Panc1 (cell line): ENCODE results near the gene CEP44. TPM values are rescaled to one million over a fixed set of nuclear protein-coding genes. Genes with fewer than 3 reads are reported as not detected.

Experiments used
- ATAC-seq: fragments of 200-7000 bp; cut with Tn5 transposase; 2 replicates; pipeline ENCODE4 v1.9.1; 2020; ENCODE audit warnings: mild to moderate bottlenecking, moderate library complexity
- BruUV-seq: library from RNA; stranded (reverse); fragments of 400-500 nt; replicated peaks from 2 replicates; lab custom pipeline; 2021; lab: Mats Ljungman, UMichigan
- CTCF ChIA-PET: fragments of 300-600 bp; sonication (Branson Sonifier 250); formaldehyde crosslinking; loops from one replicate; lab custom pipeline; 2022; ENCODE audit warnings: antibody characterized with exemption; lab: Charles Lee
- POLR2A ChIA-PET: fragments of 300-600 bp; sonication (Branson Sonifier 250); formaldehyde crosslinking; loops from one replicate; lab custom pipeline; 2022; ENCODE audit warnings: antibody characterized with exemption; lab: Charles Lee
- DNase-seq: peaks from one replicate; pipeline ENCODE4 v3.0.0-alpha.2; 2010; ENCODE audit warnings: low read depth, low spot score
- H3K27ac ChIP-seq: 2 replicates; pipeline ENCODE4 v1.5.1; 2011; ENCODE audit warnings: mild to moderate bottlenecking, low read length, inconsistent platforms
- H3K27me3 ChIP-seq: fragments of 200-500 bp; sonication (Bioruptor generic); 2 replicates; pipeline ENCODE4 v1.6.0; 2014; ENCODE audit warnings: low read length, inconsistent platforms; ENCODE audit not compliant: control insufficient read depth, insufficient read depth
- H3K36me3 ChIP-seq: fragments of 200-500 bp; sonication (Bioruptor generic); 2 replicates; pipeline ENCODE4 v1.5.1; 2014; ENCODE audit warnings: inconsistent platforms, mild to moderate bottlenecking, low read length, moderate library complexity; ENCODE audit not compliant: control insufficient read depth, insufficient read depth
- H3K4me1 ChIP-seq: 2 replicates; pipeline ENCODE4 v1.5.1; 2011; ENCODE audit warnings: inconsistent platforms, mild to moderate bottlenecking, low read length, moderate library complexity; ENCODE audit not compliant: control insufficient read depth, insufficient read depth
- H3K4me3 ChIP-seq, 2 experiments: 2 replicates each; pipeline ENCODE4 v1.5.1; 2011 to 2012; ENCODE audit warnings: low read depth in 2 of 2, low read length in 2 of 2, mild to moderate bottlenecking in 2 of 2, inconsistent platforms in 1 of 2, moderate library complexity in 1 of 2
- H3K9me3 ChIP-seq: fragments of 200-500 bp; sonication (Bioruptor generic); 2 replicates; pipeline ENCODE4 v1.5.1; 2014; ENCODE audit warnings: low read depth, mild to moderate bottlenecking, inconsistent platforms, low read length, moderate library complexity; ENCODE audit not compliant: control insufficient read depth, insufficient read depth
- CTCF ChIP-seq: fragments of 450-650 bp; IDR thresholded peaks from 2 replicates; pipeline ENCODE4 v1.5.1; 2017; ENCODE audit warnings: mild to moderate bottlenecking
- POLR2AphosphoS5 ChIP-seq: IDR thresholded peaks from 2 replicates; pipeline ENCODE4 v1.6.1; 2012; ENCODE audit warnings: mild to moderate bottlenecking, low read depth, low read length, moderate library complexity
- REST ChIP-seq, 2 experiments: IDR thresholded peaks; 2 replicates each; pipeline ENCODE4 v1.6.1; 2011 to 2012; ENCODE audit warnings: low read depth in 2 of 2, control low read depth in 1 of 2, low read length in 1 of 2, mild to moderate bottlenecking in 1 of 2, moderate library complexity in 1 of 2; ENCODE audit not compliant: insufficient read depth in 1 of 2
- SIN3A ChIP-seq: IDR thresholded peaks from 2 replicates; pipeline ENCODE4 v1.6.1; 2012; ENCODE audit warnings: low read depth, mild to moderate bottlenecking, low read length, moderate library complexity, borderline replicate concordance; ENCODE audit not compliant: insufficient read depth
- TCF7L2 ChIP-seq: IDR thresholded peaks from 2 replicates; pipeline ENCODE4 v1.6.1; 2011; ENCODE audit warnings: mild to moderate bottlenecking, low read depth, low read length, inconsistent platforms
- in situ Hi-C: cut with HindIII; loops from 2 replicates; pipeline ENCODE4 v1.10.0; 2016; ENCODE audit warnings: low sequenced_read_pairs, low pct_unique_long_range_greater_than_20kb
- intact Hi-C: fragments of 100-400 bp; cut with micrococcal nuclease; formaldehyde crosslinking; loops from one replicate; pipeline ENCODE4 v1.10.0; 2022; ENCODE audit not compliant: unreplicated experiment
- total RNA-seq: library from RNA; stranded (reverse); gene quantifications from one replicate; pipeline ENCODE4 v1.2.1, GENCODE V29; 2021; ENCODE audit not compliant: unreplicated experiment

CEP44 gene
- total RNA-seq, 1 experiment from 2014 or later: 9.8 TPM

DNA sequence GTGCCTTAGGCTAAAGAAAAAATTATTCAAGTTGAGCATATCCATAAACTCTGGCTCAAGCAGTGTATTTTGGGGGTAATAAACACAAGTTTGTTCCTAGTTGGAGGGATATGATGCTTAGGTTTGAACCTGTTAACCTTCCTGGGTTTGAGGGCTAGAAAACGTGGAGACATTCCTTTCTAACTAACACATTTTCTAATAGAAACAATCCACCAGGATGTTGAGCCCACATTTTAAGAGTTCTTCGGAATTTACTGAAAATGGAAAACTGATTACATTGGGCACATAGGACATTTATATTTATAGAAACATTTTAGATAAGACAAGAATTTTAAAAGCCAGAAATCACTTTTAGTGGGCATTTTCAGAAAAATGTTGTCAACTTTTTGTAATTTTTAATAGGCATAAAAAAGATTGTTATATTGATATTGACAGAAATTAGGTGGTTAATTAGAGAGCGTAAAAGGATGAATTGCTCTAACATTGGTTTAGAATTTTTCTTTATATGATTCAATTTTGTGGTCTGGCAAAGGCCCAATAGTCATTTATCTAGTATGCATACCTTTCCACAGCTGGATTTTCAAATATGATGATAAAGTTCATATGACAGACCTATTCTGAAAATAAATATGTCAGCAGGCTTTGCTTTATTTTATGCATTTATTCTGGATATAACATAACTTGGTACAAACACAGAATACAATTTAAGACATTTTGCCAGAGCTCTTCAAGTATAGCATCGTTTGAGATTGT lies 49.2 kb downstream of the CEP44 start:
- ATAC-seq: no peak
- BruUV-seq: no TSS peak

GRCh38 chr4:174334628-174335027 lies 50.9 kb downstream of the CEP44 start:
- ChIA-PET POLR2A (no interaction called here), CTCF (no interaction called here)
- H3K36me3 ChIP-seq: no peaks in the 10 kb centered on the region
- ATAC-seq (no peak), DNase-seq (no peak)
- no peaks in the 10 kb centered on the region for H3K9me3 ChIP-seq
- H3K27me3 ChIP-seq: no peaks in the 10 kb centered on the region
- H3K4me1 ChIP-seq: no peaks in the 10 kb centered on the region
- intact Hi-C loops (no loop called here), in situ Hi-C loops (no loop called here)
- no peak overlapping the region for H3K4me3 ChIP-seq
- no TSS peak for BruUV-seq
- no peak overlapping the region for H3K27ac ChIP-seq
- TF ChIP-seq POLR2AphosphoS5 (no peak), CTCF (no peak), REST (IDR thresholded peaks at IDR 0.05; ENCODE audit: insufficient read depth in 1 of 2, low read depth in 2 of 2, low read length in 1 of 2) (no peak), TCF7L2 (no peak), SIN3A (no peak)

More for the DNA sequence above, 49.2 kb downstream of the CEP44 start:
- Histone ChIP-seq H3K27ac (no peak overlapping the region), H3K9me3 (no peaks in the 10 kb centered on the region), H3K36me3 (no peaks in the 10 kb centered on the region), H3K27me3 (no peaks in the 10 kb centered on the region), H3K4me3 (no peak overlapping the region), H3K4me1 (no peaks in the 10 kb centered on the region)
- intact Hi-C loops (no loop called here), in situ Hi-C loops (no loop called here)
- DNase-seq: no peak
- CTCF ChIA-PET: no interaction called here
- no peak for TF ChIP-seq CTCF
- TF ChIP-seq SIN3A: no peak
- TF ChIP-seq POLR2AphosphoS5: no peak
- TF ChIP-seq TCF7L2: no peak
- TF ChIP-seq REST (IDR thresholded peaks at IDR 0.05; ENCODE audit: insufficient read depth in 1 of 2, low read depth in 2 of 2, low read length in 1 of 2): no peak
- POLR2A ChIA-PET: no interaction called here
